Cardiac septum (tissue), 1 donor: ENCODE data around the gene BAD. TPM values are rescaled to one million over a fixed set of nuclear protein-coding genes. Genes with fewer than 3 reads are reported as not detected.
"Not testable (repeated sequence)": the region's sequence is repeated elsewhere in the genome, so short reads cannot be mapped to it uniquely, and the experiment has no call there.

ENCODE experiments used
- DNase-seq: peaks from one replicate; pipeline ENCODE4 v3.0.0-alpha.2; 2020; ENCODE audit warnings: low spot score
- intact Hi-C: fragments of 100-400 bp; cut with DNase I; formaldehyde crosslinking; loops from one replicate; pipeline ENCODE4 v1.14.0; 2022
- total RNA-seq: library from RNA; stranded (reverse); fragmentation: NEBNext Ultra II Directional; extraction: Animal tissue kit (Norgen Biotek cat#: 25700); gene quantifications from one replicate; pipeline ENCODE4 v1.2.1, GENCODE V29; 2021
- donor health status: DM: no; HTN: no; CAD: no.

Gene BAD
- total RNA-seq, 1 donor from 2014 or later: 45.9 TPM

DNA sequence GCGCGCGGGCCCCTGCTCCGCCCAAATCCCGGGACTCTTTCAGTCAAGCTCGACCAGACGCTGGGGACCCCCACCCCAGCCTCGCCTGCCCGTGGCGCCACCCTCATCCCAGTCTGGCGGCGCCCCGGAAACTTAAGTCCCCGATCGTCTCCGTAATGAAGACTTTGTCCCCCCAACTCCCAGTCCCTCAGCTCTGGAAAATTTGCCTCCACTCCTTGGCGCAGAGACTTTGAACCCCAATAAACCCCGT lies 32.8 kb downstream of the BAD start:
- DNase-seq: no peak
- intact Hi-C loops: loop anchor here (5.0 kb wide), 1 partner anchor 51 kb away; the partner anchor contains the start of gene CATSPERZ

DNA sequence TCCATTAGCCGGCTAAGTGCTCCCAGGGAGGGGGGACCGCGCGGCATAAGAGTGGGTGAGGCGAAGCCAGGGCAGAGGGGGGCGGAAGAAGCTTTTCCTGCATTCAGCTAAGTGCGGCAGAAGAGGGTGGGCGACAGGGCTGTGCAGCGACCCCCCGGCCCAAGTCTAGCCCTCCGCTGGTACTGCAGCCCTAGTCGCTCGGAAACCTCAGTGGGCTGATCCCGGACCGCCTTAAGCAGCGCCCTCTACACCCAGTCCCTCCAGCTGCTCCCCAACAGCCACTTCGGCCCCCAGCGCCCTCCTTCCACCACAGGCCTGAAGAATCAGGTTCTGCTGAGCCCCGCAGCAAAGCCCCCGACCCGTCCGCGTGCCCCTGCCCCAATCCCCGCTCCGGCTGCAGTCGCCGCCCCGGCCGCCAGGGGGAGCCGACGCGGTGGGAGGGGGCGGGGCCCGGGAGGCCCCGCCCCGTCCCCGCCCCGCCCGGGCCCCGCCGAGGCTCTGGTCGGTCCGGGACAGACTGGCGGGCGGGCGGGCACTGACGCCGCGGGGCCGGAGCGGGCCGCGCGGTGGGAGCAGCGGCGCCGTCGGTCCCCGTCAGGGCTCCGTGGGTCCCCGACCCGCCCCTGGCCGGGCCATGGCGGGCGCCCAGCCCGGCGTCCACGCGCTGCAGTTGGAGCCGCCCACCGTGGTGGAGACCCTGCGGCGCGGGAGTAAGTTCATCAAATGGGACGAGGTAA lies 33.3 kb downstream of the BAD start, which contains the start of gene PLCB3:
TSS of gene PLCB3 (plus strand) at position 515 of the 737 bp plus-strand sequence. CDS start at position 635, 120 bp downstream.
- intact Hi-C loops: loop anchor here (5.0 kb wide), 1 partner anchor 51 kb away; the partner anchor contains the start of gene CATSPERZ

DNA sequence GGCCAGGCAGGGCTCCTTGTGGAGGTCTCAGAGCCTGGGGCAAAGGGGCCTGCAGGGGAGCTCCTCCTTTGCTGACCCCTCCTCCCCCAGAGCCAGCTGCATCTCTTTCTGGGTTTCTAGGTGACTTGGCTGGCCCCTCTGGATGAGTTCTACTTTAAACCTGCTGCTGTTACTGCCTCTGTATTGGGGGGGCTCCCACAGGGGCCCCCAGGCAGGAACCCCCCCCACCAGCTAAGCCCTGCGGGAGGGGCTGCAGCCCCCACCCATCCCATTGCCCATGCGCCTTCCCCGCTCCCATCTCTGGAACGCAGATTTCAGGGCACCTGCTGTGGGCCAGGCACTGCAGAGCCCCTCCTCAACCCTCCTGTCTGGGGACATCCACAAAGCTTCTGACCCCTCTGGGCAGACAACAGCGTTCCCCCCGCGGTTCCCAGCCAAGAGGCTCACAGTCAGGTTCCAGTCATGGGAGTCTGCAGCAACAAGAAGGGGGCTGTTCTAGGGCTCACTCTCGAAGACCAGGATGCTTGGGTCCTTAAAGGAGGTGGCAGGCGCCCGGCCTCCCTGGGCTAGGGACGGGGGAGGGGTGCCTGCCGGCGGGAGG lies 34.0 kb downstream of the BAD start:
- DNase-seq: no peak
- intact Hi-C loops: loop anchor here (5.0 kb wide), 1 partner anchor 52 kb away; the partner anchor contains the start of gene CATSPERZ

More for the DNA sequence above, 33.3 kb downstream of the BAD start, which contains the start of gene PLCB3:
- DNase-seq: no peak

DNA sequence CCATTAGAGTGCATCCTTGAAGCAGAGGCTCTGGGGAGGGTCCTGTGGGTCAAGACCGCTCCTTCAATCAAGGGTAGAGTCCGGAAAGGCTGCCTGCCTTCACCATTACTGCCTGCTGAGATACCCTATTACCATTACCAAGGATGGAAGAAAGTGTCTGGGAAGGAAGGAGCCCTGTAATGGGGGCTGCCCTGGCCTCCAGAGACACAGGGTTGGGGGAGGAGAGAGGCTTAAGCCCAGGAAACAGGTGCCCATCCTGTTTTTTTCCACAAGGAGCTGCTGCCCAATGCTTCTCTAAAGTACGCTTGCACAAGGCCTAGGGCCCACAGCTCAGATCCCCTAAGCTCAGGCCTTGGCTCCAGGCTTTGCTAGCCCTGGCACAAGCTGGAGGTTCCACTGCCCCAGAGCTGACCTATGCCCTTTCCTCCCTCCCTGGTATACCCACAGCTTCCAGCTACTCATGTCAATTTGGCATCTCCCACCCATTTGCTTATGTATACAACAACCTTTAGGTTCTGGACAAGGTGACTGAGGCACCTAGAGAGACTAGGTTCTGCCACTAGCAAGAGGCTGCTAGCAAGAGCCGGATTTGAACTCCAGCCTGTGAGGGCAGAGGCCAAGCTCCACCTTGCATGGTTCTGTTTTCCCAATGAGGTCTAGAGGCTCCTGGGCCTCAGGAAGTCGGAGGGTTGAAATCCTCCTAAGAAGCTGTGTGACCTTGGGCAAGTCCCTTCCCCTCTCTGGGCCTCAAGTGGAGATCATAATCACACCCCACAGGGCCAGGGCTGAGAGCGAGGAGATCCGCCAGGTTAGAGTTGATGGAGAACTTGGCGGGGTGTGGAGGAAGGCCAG lies 34.7 kb downstream of the BAD start:
- intact Hi-C loops: loop anchor here (5.0 kb wide), 1 partner anchor 53 kb away; the partner anchor contains the start of gene CATSPERZ
- no peak for DNase-seq

DNA sequence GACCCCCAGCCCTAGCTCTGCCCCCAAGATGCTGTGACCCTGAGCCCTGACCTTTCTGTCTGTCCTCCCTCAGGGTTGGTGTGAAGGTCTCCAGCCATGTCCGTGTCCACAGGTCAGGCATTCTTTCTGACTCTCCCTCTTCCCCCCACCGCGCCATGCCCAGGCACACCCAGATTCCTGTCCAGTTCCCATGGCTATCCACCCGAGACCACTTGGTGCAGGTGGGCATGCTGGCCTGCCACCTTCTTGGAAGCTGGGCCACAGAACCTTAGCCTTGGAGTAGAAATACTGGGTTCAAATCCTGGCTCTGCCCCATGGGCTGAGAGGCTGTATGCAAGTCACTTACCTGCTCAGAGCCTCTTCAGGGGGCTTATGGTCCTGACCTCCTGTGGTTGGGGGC lies 35.4 kb downstream of the BAD start:
- intact Hi-C loops: no loop called here

DNA sequence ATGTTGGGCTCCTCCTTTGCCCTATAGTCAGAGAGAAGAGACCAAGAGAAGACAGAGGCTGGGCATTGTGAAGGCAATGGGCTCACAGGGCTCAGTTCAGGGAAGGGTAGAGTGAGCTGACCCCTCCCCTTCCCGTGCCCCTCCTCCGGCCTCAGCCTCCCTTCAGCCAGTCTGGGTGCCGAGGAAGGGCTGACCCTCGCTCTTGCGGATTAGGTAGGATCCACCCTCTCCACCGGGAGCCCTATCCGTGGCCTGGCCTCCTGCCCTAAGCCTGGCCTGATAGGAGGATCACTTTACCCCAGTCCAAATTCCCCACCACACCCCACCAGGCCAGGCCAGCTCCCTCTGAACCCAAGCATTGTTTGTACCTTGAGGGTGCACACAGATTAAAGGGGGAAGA lies 35.9 kb downstream of the BAD start:
- no peak for DNase-seq
- intact Hi-C loops: no loop called here

More for the DNA sequence above, 35.4 kb downstream of the BAD start:
- no peak for DNase-seq

DNA sequence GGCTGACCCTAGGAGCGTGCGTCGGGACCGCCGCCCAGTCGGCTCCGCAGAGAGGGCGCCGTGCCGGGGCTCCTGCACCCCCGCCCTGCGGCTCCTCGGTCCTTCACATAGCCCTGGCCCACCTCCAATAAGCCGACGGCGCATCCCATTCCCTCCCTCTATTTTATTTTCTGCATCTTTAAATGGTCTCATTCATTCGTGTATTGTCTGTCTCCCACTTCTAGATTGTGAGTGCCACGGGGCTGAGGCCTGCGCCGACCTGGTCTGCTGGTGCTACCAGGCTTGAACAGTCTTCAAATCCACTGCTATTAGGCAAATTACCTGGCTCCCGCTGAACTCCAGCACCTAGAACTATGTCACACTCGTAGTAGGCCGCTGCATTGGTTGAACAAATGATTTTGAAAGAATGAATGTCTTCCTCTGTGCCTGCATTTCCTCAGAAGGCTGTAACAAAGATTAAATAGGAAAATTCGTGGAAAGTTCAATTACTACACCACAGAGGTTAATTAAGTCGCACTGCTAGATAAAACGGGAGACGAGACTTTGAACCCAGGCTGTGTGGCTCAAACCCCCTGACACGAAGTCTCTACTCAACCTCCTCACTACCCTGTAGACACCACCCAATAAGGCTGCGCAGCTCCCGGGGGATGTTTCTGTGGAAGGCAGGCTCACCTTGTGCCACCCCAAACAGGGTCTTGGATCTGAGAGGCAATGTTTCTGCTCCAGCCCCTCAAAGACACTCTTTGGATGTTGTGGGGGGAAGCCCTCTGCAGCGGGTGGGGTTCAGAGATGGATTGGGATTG lies 36.5 kb downstream of the BAD start:
- no peak for DNase-seq
- intact Hi-C loops: loop anchor here (1.0 kb wide), 1 partner anchor 21 kb away; no protein-coding TSS in a partner anchor

DNA sequence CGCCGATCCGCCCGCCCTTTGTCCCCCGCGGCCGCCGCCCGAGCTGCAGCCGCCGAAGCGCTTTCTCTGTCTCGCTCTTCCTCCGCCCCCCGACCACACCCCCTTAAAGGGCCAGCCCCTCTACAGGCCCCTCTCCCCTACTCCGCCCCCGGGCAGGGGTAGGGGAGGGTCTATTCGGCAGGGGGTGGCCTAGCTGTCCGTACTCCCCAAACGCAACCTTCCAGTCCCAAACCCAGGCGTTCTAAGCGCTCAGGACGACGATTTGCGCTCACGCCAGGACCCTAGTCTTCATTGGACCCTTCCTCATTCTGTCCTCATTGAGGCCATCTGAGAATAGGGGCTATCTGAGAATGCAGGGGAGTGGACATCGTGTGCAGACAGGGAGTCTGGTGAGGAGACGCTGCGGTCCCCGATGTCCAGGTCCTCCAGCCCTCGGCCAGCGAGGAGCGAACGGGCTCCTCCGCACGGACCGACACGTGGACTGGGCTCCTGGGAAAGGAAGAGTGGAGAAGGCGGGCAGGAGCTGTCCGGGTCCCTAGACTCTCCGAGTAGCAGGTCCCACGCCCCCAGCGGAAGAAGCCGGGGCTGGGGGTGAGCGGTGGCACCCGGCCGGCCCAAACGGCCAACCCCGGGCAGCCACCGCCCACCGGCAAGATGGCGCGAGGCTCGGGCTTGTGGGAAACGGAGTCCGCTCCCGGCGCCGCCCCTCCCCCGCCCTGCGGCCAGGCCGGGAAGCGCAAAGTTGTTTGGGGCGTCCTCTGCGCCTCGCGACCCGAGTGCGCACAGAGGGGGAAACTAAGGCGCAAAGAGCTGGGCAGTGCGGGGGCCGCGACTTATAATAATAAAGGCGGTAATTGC lies 37.4 kb downstream of the BAD start, which contains the start of gene PPP1R14B:
TSS of gene PPP1R14B (minus strand) at position 73 of the 858 bp plus-strand sequence. CDS start 270 bp downstream, outside the sequence.
- intact Hi-C loops: loop anchor here (1.0 kb wide), 1 partner anchor 22 kb away; no protein-coding TSS in a partner anchor
- DNase-seq: peak; percentile 92

DNA sequence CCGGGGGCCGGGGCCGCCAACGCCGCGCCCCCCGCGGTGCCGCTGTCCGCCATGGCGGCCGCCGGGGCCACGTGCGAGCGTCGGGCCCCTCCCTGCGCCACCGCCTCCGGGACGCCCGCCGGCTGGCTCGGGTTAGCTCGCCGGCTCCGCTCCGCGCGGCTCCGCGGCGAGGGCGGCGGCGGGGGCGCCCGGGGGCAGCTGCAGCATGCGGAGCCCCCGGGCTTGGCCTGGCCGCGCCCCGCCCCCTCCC lies 37.9 kb downstream of the BAD start:
- DNase-seq, intact Hi-C loops: not testable (repeated sequence)

DNA sequence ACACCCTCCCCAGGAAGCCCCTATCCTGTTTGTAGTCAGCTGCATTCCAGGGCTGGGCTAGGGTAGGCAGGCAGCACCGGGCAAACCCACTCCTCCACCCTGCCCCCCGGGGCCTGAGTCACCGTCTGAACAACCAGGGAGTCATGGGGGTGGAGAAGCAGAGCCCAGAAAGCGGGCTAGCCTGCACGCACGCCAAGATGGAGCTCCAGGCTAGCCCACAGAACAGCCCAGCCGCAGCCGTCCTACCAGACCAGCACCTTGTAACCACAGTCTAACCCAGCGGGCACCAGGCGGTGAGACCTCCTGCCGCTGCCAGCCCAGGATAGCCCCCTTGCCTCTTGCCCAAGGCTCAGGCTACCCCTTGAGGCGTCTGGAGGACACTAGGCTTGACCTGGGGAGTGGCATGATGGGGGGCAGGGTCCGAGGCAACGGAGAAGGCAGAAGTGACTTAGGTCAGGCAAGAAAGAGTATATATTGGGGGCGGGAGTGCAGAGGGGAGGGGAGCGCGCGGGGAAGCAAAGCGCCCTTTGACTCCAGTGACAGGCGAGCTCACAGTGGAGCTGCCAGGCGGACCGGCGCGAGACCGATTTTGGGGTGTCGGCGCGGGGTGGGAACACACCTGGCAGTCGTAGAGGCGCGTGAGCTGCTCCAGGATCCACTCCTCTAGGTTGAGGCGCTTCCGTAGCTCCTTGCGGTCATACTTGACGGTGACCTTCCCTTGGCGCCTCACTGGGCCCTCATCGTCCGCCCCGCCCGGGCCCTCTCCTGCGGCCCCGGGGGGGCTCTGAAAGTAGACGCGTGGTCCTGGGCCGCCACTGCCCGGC lies 38.5 kb downstream of the BAD start:
- intact Hi-C loops: no loop called here

DNA sequence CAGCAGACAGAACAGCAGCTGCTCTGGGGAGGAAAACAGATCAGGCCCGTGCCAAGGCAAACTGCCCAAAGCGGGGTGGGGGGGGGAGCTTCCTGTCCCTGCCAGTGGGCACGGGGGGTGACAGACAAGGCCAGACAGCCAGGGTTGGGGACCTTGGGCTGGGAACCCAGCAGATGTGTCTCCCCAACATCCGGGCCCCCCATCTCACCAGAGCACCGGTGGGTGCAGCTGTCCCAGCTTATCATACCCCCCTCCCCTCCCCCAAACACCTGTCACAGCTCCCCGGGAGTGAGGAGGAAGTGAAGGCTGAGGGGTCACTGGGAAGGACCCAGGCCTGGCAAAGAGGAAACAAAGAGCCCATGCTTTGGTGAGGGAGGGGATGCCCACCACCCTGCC lies 39.1 kb downstream of the BAD start:
- no peak for DNase-seq
- intact Hi-C loops: no loop called here

More for the DNA sequence above, 38.5 kb downstream of the BAD start:
- DNase-seq: no peak

DNA sequence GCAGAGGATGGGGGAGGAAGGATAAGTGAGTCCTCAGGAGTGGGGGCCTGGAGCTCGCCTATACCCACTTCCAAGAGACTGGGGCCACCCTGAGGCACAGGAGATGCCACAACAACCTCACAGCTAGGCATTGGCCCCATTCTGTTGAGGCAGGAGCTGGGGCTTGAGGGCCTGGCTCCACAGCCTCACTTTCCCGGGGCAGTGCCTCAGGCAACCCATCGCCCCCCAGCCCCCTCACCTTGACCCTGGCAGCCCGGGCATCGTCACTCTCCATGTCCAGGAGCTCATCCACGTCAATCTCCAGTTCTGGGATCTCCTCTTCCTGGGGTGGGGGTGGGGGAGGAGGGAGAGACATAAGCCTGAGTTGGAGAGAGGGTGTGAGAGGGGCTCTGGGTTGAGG lies 39.5 kb downstream of the BAD start:
- intact Hi-C loops: no loop called here
- DNase-seq: no peak

DNA sequence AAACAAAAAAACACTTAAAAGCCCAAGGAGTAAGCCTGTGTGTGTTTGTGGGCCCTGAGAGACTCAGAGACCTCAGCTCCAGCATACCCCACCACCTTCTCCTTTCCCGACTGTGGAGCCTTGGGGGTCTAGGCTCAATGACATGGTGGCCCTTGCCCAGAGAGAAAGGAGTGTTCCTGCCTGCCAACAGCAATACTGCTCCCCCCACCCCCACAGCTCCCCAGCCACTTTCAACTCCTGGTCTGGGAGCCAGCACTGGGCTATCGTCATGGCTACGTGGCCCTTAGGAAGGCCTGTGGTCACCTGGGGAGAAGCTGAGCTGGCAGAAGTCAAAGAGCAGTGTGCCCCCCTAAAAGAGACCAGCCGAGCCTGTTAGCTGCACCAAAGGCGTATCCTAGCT lies 40.4 kb downstream of the BAD start:
- DNase-seq: no peak
- intact Hi-C loops: no loop called here

DNA sequence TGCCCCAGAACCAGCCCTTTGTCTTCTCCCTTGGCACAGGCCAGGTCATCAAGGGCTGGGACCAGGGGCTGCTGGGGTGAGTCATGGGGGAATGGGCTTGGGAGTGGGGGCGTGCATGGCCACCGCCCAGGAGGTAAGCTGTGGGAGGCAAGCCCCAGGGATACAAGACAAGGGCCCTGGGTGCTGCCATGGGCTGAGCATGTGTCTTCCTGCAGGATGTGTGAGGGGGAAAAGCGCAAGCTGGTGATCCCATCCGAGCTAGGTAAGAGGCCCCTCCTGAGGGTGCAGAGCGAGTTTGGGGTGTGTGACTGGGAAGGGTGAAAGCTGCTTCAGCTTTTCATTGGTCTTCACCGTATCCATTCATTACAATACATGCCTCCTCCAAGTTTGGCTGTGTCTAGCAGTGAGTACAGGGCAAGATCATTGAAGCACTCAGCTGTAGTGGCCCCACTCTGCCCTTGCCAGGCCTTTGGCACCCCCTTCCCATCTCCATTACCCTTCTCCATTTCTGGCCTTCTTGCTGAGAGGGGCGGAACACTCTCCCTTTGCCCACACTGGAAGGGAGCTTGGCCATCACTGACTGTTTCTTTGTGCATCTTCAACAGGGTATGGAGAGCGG lies 41.1 kb downstream of the BAD start:
- DNase-seq: no peak

DNA sequence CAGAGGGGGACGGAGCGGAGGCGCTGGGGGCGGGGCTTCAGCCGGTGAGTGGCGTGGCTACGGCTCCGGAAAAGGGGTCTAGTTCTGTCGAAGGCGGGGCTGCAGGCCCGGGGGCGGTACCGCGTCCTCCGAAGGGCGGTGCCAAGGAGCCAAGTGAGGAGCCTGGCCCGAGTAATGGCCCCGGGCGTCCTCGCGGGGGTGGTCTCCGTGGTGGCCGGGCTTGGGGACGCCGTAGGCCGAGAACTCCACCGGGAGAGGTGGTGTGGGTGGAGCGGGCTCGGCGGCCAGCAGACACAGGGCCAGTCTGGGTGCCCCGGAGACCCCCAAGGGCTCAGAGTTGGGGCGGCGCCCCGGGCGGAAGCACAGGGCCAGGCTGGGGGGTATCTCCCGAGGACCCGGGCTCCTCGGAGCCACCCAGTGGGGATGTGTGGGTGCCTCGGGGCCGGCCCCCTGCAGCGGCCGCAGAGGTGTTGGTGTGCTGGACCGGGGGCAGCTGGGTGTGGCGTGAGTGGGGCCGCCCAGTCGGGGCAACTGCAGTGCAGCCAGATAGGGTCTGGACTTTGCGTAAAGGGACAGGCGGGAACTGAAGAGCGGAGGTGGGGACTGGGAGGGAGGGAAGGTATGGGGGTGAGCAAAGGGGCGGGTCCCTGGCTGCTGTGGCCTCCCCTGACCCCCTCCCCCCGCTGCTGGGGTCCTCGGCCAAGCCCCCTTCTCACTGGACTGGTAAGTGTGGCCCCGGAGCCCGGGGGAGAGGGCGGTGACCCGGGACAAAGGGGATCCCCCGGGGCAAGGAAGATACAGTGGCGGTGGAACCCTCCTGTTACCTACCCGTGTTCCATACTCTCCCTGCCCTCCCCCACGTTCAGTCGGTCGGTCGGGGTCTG lies 42.7 kb downstream of the BAD start:
- intact Hi-C loops: no loop called here
- peak; percentile 100 for DNase-seq

More for the DNA sequence above, 41.1 kb downstream of the BAD start:
- intact Hi-C loops: no loop called here

DNA sequence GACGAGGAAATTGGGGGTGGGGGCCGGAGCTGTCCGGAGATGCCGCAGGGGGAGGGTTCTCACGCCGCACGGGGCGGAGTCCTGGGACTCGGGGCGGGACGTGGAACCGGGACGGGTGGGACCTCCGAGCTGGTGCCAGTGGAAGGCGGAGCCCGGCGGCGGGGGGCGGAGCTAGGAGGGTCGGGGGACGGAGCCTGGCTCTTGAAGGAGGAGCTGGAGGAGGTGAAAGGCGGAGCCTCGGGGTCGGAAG lies 43.3 kb downstream of the BAD start:
- intact Hi-C loops: no loop called here
- DNase-seq: no peak
